Spleen (tissue), 7 donors: ENCODE measurements around the gene FAT4.

Experiments
- POLR2A ChIP-seq, 3 donors: fragments of 450-650 bp; IDR thresholded peaks; one replicate each; pipeline ENCODE4 v1.5.1; 2017; ENCODE audit warnings: antibody characterized with exemption in 3 of 3, mild to moderate bottlenecking in 1 of 3
- POLR2AphosphoS5 ChIP-seq, 3 donors: sonication (generic); formaldehyde crosslinking; IDR thresholded peaks; one replicate each; pipeline ENCODE4 v1.5.1; 2017; ENCODE audit warnings: antibody characterized with exemption in 3 of 3
- TF ChIP-seq, protein P1 (sequence below), 11 experiments: fragments of 200-600 bp in 7 of 11; fragments of 450-650 bp in 4 of 11; sonication (generic) in 4 of 11; IDR thresholded peaks in 8 of 11; conservative IDR thresholded peaks in 3 of 11; 1 replicate in 7 of 11; 2 replicates in 4 of 11; pipeline versions ENCODE4 v1.4.0 to v1.8.0; 2016 to 2021; ENCODE audit warnings: antibody characterized with exemption in 11 of 11, inconsistent platforms in 4 of 11, mild to moderate bottlenecking in 1 of 11
- donor health status: DM: no; HTN: no; CAD: no; lungs with moderate emphysema.
- donor health status: DM: no; HTN: no; CAD: no.
- donor health status: DM: no; HTN: no; CAD: no.

DNA sequence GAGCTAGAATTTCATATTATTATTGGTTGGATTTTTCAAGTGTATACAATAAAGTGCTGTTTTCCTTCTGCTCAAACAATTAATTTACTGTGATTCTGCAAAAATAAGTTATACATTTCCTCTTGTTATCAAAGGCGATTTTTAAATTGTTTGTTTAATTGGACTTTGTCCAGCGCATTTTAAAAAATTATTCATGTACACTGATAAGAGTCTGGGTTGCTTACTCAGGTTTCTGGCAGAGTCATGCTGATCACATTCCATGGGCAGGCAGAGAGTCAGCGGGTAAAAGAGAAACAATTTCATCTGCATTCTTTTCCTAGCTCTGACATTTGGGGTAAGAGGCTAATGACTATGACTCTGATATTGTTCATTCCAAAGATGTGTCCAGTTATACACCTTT, 8.9 kb downstream of the FAT4 start:
- TF ChIP-seq, protein P1, sequence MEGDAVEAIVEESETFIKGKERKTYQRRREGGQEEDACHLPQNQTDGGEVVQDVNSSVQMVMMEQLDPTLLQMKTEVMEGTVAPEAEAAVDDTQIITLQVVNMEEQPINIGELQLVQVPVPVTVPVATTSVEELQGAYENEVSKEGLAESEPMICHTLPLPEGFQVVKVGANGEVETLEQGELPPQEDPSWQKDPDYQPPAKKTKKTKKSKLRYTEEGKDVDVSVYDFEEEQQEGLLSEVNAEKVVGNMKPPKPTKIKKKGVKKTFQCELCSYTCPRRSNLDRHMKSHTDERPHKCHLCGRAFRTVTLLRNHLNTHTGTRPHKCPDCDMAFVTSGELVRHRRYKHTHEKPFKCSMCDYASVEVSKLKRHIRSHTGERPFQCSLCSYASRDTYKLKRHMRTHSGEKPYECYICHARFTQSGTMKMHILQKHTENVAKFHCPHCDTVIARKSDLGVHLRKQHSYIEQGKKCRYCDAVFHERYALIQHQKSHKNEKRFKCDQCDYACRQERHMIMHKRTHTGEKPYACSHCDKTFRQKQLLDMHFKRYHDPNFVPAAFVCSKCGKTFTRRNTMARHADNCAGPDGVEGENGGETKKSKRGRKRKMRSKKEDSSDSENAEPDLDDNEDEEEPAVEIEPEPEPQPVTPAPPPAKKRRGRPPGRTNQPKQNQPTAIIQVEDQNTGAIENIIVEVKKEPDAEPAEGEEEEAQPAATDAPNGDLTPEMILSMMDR (IDR thresholded peaks at IDR 0.05 in 8 of 11, conservative IDR thresholded peaks at IDR 0.05 in 3 of 11): no peak
- TF ChIP-seq POLR2A (IDR thresholded peaks at IDR 0.05): no peak
- TF ChIP-seq POLR2AphosphoS5 (IDR thresholded peaks at IDR 0.05): no peak
